K562 (cell line): ENCODE results near the gene ROR2. TPM values are rescaled to one million over a fixed set of nuclear protein-coding genes. Genes with fewer than 3 reads are reported as not detected.

ENCODE experiments used
- ATAC-seq: fragments of 200-7000 bp; cut with Tn5 transposase; 3 replicates; pipeline ENCODE4 v1.9.1; 2020; ENCODE audit warnings: moderate library complexity
- BruUV-seq: library from RNA; stranded (reverse); fragments of 400-500 nt; replicated peaks from 2 replicates; lab custom pipeline; 2021; lab: Mats Ljungman, UMichigan
- CTCF ChIA-PET: fragments of 300-600 bp; formaldehyde crosslinking; extraction: SDS; loops from one replicate; lab custom pipeline; 2021; ENCODE audit warnings: low intra/inter-chr PET ratio; lab: Yijun Ruan, JAX
- POLR2A ChIA-PET: fragments of 300-600, 350-650 bp; sonication (Branson Sonifier 250); formaldehyde crosslinking; extraction: SDS; loops from one replicate; lab custom pipeline; 2021; ENCODE audit warnings: antibody characterized with exemption, inconsistent platforms; lab: Yijun Ruan, JAX
- DNase-seq, 4 experiments: peaks; one replicate each; pipeline versions ENCODE4 v3.0.0 to v3.0.0-alpha.2; 2011 to 2018; ENCODE audit warnings: low spot score in 3 of 4, mixed read lengths in 3 of 4; ENCODE audit errors: extremely low read depth in 1 of 4
- FAIRE-seq: peaks from 2 replicates; lab custom pipeline; 2011; peaks lifted over from hg19 to GRCh38; lab: Jason Lieb, UNC
- H2AFZ ChIP-seq: 2 replicates; pipeline ENCODE4 v1.6.0; 2011; ENCODE audit warnings: low read depth, low read length, control low read depth, inconsistent platforms
- H3K27ac ChIP-seq: fragments of 200-600 bp; 3 replicates; pipeline ENCODE4 v1.8.0; 2011; ENCODE audit warnings: low read depth, mild to moderate bottlenecking, control low read depth, inconsistent platforms, low read length, moderate library complexity, mixed read lengths; ENCODE audit errors: extremely low read depth
- H3K27me3 ChIP-seq, 2 experiments: fragments of 300-600 bp in 1 of 2; 2 replicates in 1 of 2; 3 replicates in 1 of 2; pipeline versions ENCODE4 v1.6.0 to v1.8.0; 2011; ENCODE audit warnings: inconsistent platforms in 2 of 2, low read length in 2 of 2, mild to moderate bottlenecking in 1 of 2, mixed read lengths in 1 of 2, moderate library complexity in 1 of 2; ENCODE audit not compliant: control insufficient read depth in 2 of 2, insufficient read depth in 2 of 2
- H3K36me3 ChIP-seq: fragments of 300-600 bp; 3 replicates; pipeline ENCODE4 v1.8.0; 2011; ENCODE audit warnings: mild to moderate bottlenecking, low read length, inconsistent platforms; ENCODE audit not compliant: control insufficient read depth, insufficient read depth
- H3K4me1 ChIP-seq, 2 experiments: fragments of 200-600 bp in 1 of 2; replicated peaks in 1 of 2; 2 replicates in 1 of 2; 3 replicates in 1 of 2; pipeline versions ENCODE4 v1.5.1 to v1.8.0; 2011; ENCODE audit warnings: inconsistent platforms in 2 of 2, low read length in 2 of 2, mild to moderate bottlenecking in 1 of 2, mixed read lengths in 1 of 2, moderate library complexity in 1 of 2; ENCODE audit not compliant: control insufficient read depth in 2 of 2, insufficient read depth in 2 of 2
- H3K4me2 ChIP-seq: 2 replicates; pipeline ENCODE4 v1.6.1; 2011; ENCODE audit warnings: low read length, control low read depth, inconsistent platforms, mixed read lengths; ENCODE audit not compliant: insufficient read depth
- H3K4me3 ChIP-seq: fragments of 200-600 bp; sonication (generic), shearing (Covaris generic); 2 replicates; pipeline ENCODE4 v1.5.1; 2016; ENCODE audit warnings: control low read depth, inconsistent platforms
- H3K79me2 ChIP-seq: fragments of 200-600 bp; 3 replicates; pipeline ENCODE4 v1.8.0; 2011; ENCODE audit warnings: low read length, inconsistent platforms; ENCODE audit not compliant: control insufficient read depth, insufficient read depth
- H3K9ac ChIP-seq, 2 experiments: 2 replicates each; pipeline versions ENCODE4 v1.6.0 to v1.6.1; 2011; ENCODE audit warnings: low read depth in 2 of 2, low read length in 2 of 2, control low read depth in 1 of 2, inconsistent platforms in 1 of 2, mild to moderate bottlenecking in 1 of 2, mixed read lengths in 1 of 2; ENCODE audit not compliant: insufficient read depth in 1 of 2
- H3K9me1 ChIP-seq: one replicate; pipeline ENCODE4 v1.6.0; 2011; ENCODE audit warnings: inconsistent platforms, mild to moderate bottlenecking, low read length, moderate library complexity; ENCODE audit not compliant: control insufficient read depth, insufficient read depth
- H3K9me3 ChIP-seq: replicated peaks from 2 replicates; pipeline ENCODE4 v1.5.1; 2011; ENCODE audit warnings: low read depth, low read length, inconsistent platforms; ENCODE audit not compliant: control insufficient read depth, insufficient read depth
- H4K20me1 ChIP-seq: replicated peaks from 2 replicates; pipeline ENCODE4 v1.6.1; 2011; ENCODE audit warnings: low read length, inconsistent platforms, mixed read lengths; ENCODE audit not compliant: control insufficient read depth, insufficient read depth
- BRF2 ChIP-seq: IDR thresholded peaks from 3 replicates; pipeline ENCODE4 v1.6.1; 2011; ENCODE audit warnings: borderline replicate concordance, mild to moderate bottlenecking; ENCODE audit not compliant: insufficient read length, insufficient read depth
- CHD1 ChIP-seq: fragments of 200-600 bp; sonication (generic); IDR thresholded peaks from one replicate; pipeline ENCODE4 v1.6.1; 2012; ENCODE audit warnings: mild to moderate bottlenecking, moderate library complexity, low read length, inconsistent platforms
- E4F1 ChIP-seq: fragments of 250-450 bp; sonication (Bioruptor Pico); IDR thresholded peaks from 2 replicates; pipeline ENCODE4 v1.5.0; 2021; ENCODE audit warnings: mild to moderate bottlenecking, borderline replicate concordance
- HSF4 ChIP-seq: fragments of 250-450 bp; sonication (Bioruptor Pico); IDR thresholded peaks from 2 replicates; pipeline ENCODE4 v2.1.2; 2022; ENCODE audit warnings: mild to moderate bottlenecking, moderate library complexity, borderline replicate concordance
- MAZ ChIP-seq, 2 experiments: fragments of 450-650 bp in 1 of 2; sonication (generic) in 1 of 2; formaldehyde crosslinking; IDR thresholded peaks in 1 of 2; conservative IDR thresholded peaks in 1 of 2; 2 replicates each; pipeline versions ENCODE4 v1.4.0 to v1.5.0; 2020; ENCODE audit warnings: mild to moderate bottlenecking in 1 of 2, missing genetic modification reagents in 1 of 2
- MITF ChIP-seq: IDR thresholded peaks from 2 replicates; pipeline ENCODE4 v1.6.1; 2014; ENCODE audit warnings: antibody characterized with exemption
- NELFE ChIP-seq: IDR thresholded peaks from 2 replicates; pipeline ENCODE4 v1.6.1; 2011; ENCODE audit warnings: mild to moderate bottlenecking; ENCODE audit not compliant: insufficient read depth, insufficient read length
- NR2C2 ChIP-seq, 2 experiments: fragments of 200-800 bp in 1 of 2; sonication (Bioruptor generic) in 1 of 2; sonication (generic) in 1 of 2; formaldehyde crosslinking in 1 of 2; IDR thresholded peaks; 2 replicates each; pipeline versions ENCODE4 v1.6.1 to v1.8.0; 2016 to 2022; ENCODE audit warnings: mild to moderate bottlenecking in 1 of 2, missing compliant biosample characterization in 1 of 2, missing genetic modification characterization in 1 of 2, missing genetic modification reagents in 1 of 2
- PYGO2 ChIP-seq: fragments of 450-650 bp; IDR thresholded peaks from 2 replicates; pipeline ENCODE4 v1.6.1; 2016; ENCODE audit warnings: mild to moderate bottlenecking, missing genetic modification characterization, moderate library complexity, missing compliant biosample characterization
- RCOR1 ChIP-seq, 2 experiments: IDR thresholded peaks; 2 replicates each; pipeline ENCODE4 v1.6.1; 2012; ENCODE audit warnings: low read depth in 2 of 2, low read length in 2 of 2, borderline replicate concordance in 1 of 2, improper control_type of control experiment in 1 of 2
- TARDBP ChIP-seq: fragments of 450-650 bp; IDR thresholded peaks from 2 replicates; pipeline ENCODE4 v1.6.1; 2016
- ZNF197 ChIP-seq: fragments of 200-800 bp; sonication (Bioruptor generic); IDR thresholded peaks from 2 replicates; pipeline ENCODE4 v1.6.1; 2016; ENCODE audit warnings: low read depth, missing genetic modification characterization, missing compliant biosample characterization
- ZNF395 ChIP-seq: fragments of 200-800 bp; sonication (Bioruptor generic); IDR thresholded peaks from 2 replicates; pipeline ENCODE4 v1.6.1; 2017; ENCODE audit warnings: missing genetic modification characterization, missing compliant biosample characterization
- ZNF444 ChIP-seq: fragments of 250-450 bp; sonication (Bioruptor Pico); IDR thresholded peaks from 2 replicates; pipeline ENCODE4 v1.4.0; 2020; ENCODE audit warnings: mild to moderate bottlenecking, moderate library complexity
- ZNF77 ChIP-seq: fragments of 250-450 bp; sonication (Bioruptor Pico); IDR thresholded peaks from 2 replicates; pipeline ENCODE4 v1.5.0; 2020
- WGBS: fragments of 100-300 bp; shearing (Covaris generic); methylation state at CpG from one replicate; pipeline ENCODE4 v1.1.6; 2016; ENCODE audit warnings: low coverage, mixed read lengths; ENCODE audit not compliant: insufficient coverage; ENCODE audit errors: missing lambda C conversion rate; 5-methylcytosine and 5-hydroxymethylcytosine counted together
- in situ Hi-C: fragments of 300-500 bp; cut with MboI; formaldehyde crosslinking; loops from 4 replicates; pipeline ENCODE4 v1.15.0; 2018; ENCODE audit warnings: inconsistent platforms, mixed read lengths
- intact Hi-C: fragments of 100-400 bp; cut with micrococcal nuclease; formaldehyde crosslinking; loops from 2 replicates; pipeline ENCODE4 v1.14.2; 2022
- polyA plus RNA-seq, 8 experiments: library from polyadenylated mRNA; depleted of rRNA in 4 of 8; stranded (reverse) in 5 of 8; unstranded in 3 of 8; fragments of >200 nt; fragmentation: Nextera tagmentation in 2 of 8; fragmentation: Illumina TruSeq in 1 of 8; extraction: Ambion mirVana in 2 of 8; extraction: Trizol in 1 of 8; gene quantifications; 2 replicates each; pipeline versions ENCODE4 v1.2.1 to v1.2.3, GENCODE V29; 2011 to 2014; ENCODE audit warnings: inconsistent platforms in 1 of 8, missing spikeins in 1 of 8
- total RNA-seq, 7 experiments: library from RNA; depleted of rRNA in 6 of 7; stranded (reverse); fragments of >200 nt in 6 of 7; fragmentation: Illumina TruSeq in 2 of 7; extraction: Trizol in 2 of 7; gene quantifications; 2 replicates each; pipeline versions ENCODE4 v1.2.1 to v1.2.3, GENCODE V29; 2011 to 2021; ENCODE audit warnings: low replicate concordance in 1 of 7

ROR2 gene
- total and polyA plus RNA-seq, 9 of the 15 experiments (the other 6 are each of a cell fraction or from before 2014, with no cell fraction given): 5.6 to 33.8 (median 15.3) TPM

GRCh38 chr9:91710158-91710557 is 239.9 kb downstream of the ROR2 start:
- no peaks in the 10 kb centered on the region for H3K9me1 ChIP-seq
- H3K36me3 ChIP-seq: no peaks in the 10 kb centered on the region
- no peak overlapping the region for H3K9ac ChIP-seq
- H3K4me2 ChIP-seq: no peak overlapping the region
- H3K9me3 ChIP-seq: peaks cover 7% of the 10 kb centered on the region; the same call in 1 of the 2 replicates
- intact Hi-C loops (no loop called here), in situ Hi-C loops (no loop called here)
- H3K79me2 ChIP-seq: no peaks in the 10 kb centered on the region
- no peak overlapping the region for H3K27ac ChIP-seq
- CTCF ChIA-PET: no interaction called here
- POLR2A ChIA-PET: no interaction called here
- 44% methylated on average over 8 of the region's 8 CpGs for WGBS
- H3K4me1 ChIP-seq: peaks cover 0 to 2% of the 10 kb centered on the region in 2 experiments; a peak in 1 of 5 replicates
- ATAC-seq: no peak
- no peak overlapping the region for H3K4me3 ChIP-seq
- DNase-seq: no peak
- no peak overlapping the region for H2AFZ ChIP-seq
- FAIRE-seq: no peak
- H4K20me1 ChIP-seq: no peaks in the 10 kb centered on the region
- no TSS peak for BruUV-seq
- no peaks in the 10 kb centered on the region; a peak in 1 of 5 replicates for H3K27me3 ChIP-seq
- TF ChIP-seq ZNF77 (CRISPR knock-in tag): no peak
- TF ChIP-seq NELFE: no peak
- no peak for TF ChIP-seq E4F1
- no peak for TF ChIP-seq PYGO2
- no peak for TF ChIP-seq HSF4 (CRISPR knock-in tag)
- TF ChIP-seq MAZ (CRISPR knock-in tag; conservative IDR thresholded peaks at IDR 0.05 in 1 of 2, IDR thresholded peaks at IDR 0.05 in 1 of 2): no peak
- no peak for TF ChIP-seq NR2C2 (CRISPR knock-in tag; IDR thresholded peaks at IDR 0.05)
- TF ChIP-seq NR2C2 (tag; IDR thresholded peaks at IDR 0.05): no peak
- TF ChIP-seq CHD1: no peak
- no peak for TF ChIP-seq BRF2
- no peak for TF ChIP-seq RCOR1 (IDR thresholded peaks at IDR 0.05; ENCODE audit: borderline replicate concordance in 1 of 2, low read depth in 2 of 2, low read length in 2 of 2)
- TF ChIP-seq TARDBP: no peak
- no peak for TF ChIP-seq ZNF395 (CRISPR knock-in tag)
- no peak for TF ChIP-seq MITF
- TF ChIP-seq ZNF444 (CRISPR knock-in tag): no peak
- TF ChIP-seq ZNF197: no peak
